Neuron (in vitro differentiated cells): Measurements from ENCODE around the gene PADI3.

Experiments
- H2AFZ ChIP-seq: one replicate; pipeline ENCODE4 v1.6.1; 2013; ENCODE audit warnings: low read depth, mild to moderate bottlenecking, inconsistent platforms, low read length, moderate library complexity
- H3K27me3 ChIP-seq: one replicate; pipeline ENCODE4 v1.6.1; 2013; ENCODE audit warnings: low read length; ENCODE audit not compliant: insufficient read depth
- H3K36me3 ChIP-seq: one replicate; pipeline ENCODE4 v1.6.1; 2013; ENCODE audit warnings: low read length; ENCODE audit not compliant: insufficient read depth
- H3K4me1 ChIP-seq: one replicate; pipeline ENCODE4 v1.6.1; 2013; ENCODE audit warnings: low read length; ENCODE audit not compliant: insufficient read depth
- H3K4me3 ChIP-seq: 2 replicates; pipeline ENCODE4 v1.5.1; 2013; ENCODE audit warnings: mild to moderate bottlenecking, low read length, moderate library complexity
- H3K9me3 ChIP-seq: one replicate; pipeline ENCODE4 v1.6.1; 2013; ENCODE audit warnings: low read length

The PADI3 gene

GRCh38 chr1:17273096-17273495 is 24.2 kb downstream of the PADI3 start:
- H3K27me3 ChIP-seq, result no peaks in the 10 kb centered on the region
- H3K4me3 ChIP-seq, result no peak overlapping the region
- no peak overlapping the region for H2AFZ ChIP-seq
- no peaks in the 10 kb centered on the region for H3K4me1 ChIP-seq
- H3K36me3 ChIP-seq, result no peaks in the 10 kb centered on the region
- no peaks in the 10 kb centered on the region for H3K9me3 ChIP-seq

GRCh38 chr1:17274186-17275170 is 25.6 kb downstream of the PADI3 start:
- H3K4me1 ChIP-seq, result no peaks in the 10 kb centered on the region
- H3K9me3 ChIP-seq, result no peaks in the 10 kb centered on the region
- H3K27me3 ChIP-seq, result no peaks in the 10 kb centered on the region
- H3K36me3 ChIP-seq, result no peaks in the 10 kb centered on the region
- no peak overlapping the region for H3K4me3 ChIP-seq
- H2AFZ ChIP-seq, result no peak overlapping the region

GRCh38 chr1:17276568-17276967 is 27.7 kb downstream of the PADI3 start:
- Histone ChIP-seq H3K36me3 (no peaks in the 10 kb centered on the region), H3K4me1 (no peaks in the 10 kb centered on the region), H2AFZ (no peak overlapping the region), H3K4me3 (no peak overlapping the region), H3K27me3 (no peaks in the 10 kb centered on the region), H3K9me3 (no peaks in the 10 kb centered on the region)

GRCh38 chr1:17277511-17278159 is 28.7 kb downstream of the PADI3 start:
- H3K27me3 ChIP-seq, result no peaks in the 10 kb centered on the region

GRCh38 chr1:17278996-17279830 is 30.3 kb downstream of the PADI3 start:
- Histone ChIP-seq H3K36me3 (no peaks in the 10 kb centered on the region), H3K4me3 (no peak overlapping the region), H3K27me3 (no peaks in the 10 kb centered on the region), H2AFZ (no peak overlapping the region), H3K4me1 (no peaks in the 10 kb centered on the region), H3K9me3 (no peaks in the 10 kb centered on the region)

More at GRCh38 chr1:17277511-17278159, 28.7 kb downstream of the PADI3 start:
- H3K36me3 ChIP-seq, result no peaks in the 10 kb centered on the region
- H3K4me3 ChIP-seq, result no peak overlapping the region
- no peaks in the 10 kb centered on the region for H3K9me3 ChIP-seq
- no peak overlapping the region for H2AFZ ChIP-seq
- H3K4me1 ChIP-seq, result no peaks in the 10 kb centered on the region

- H3K36me3 ChIP-seq, result no peaks in the 10 kb centered on the region
- H3K4me3 ChIP-seq, result no peak overlapping the region
- no peak overlapping the region for H2AFZ ChIP-seq
- H3K27me3 ChIP-seq, result peaks cover 5% of the 10 kb centered on the region
- H3K4me1 ChIP-seq, result no peaks in the 10 kb centered on the region
- no peaks in the 10 kb centered on the region for H3K9me3 ChIP-seq
These were observed 31.5 kb downstream of the PADI3 start for GRCh38 chr1:17280436-17280835.

GRCh38 chr1:17280894-17281293 is 32.0 kb downstream of the PADI3 start:
- Histone ChIP-seq H3K36me3 (no peaks in the 10 kb centered on the region), H2AFZ (no peak overlapping the region), H3K4me1 (no peaks in the 10 kb centered on the region), H3K9me3 (no peaks in the 10 kb centered on the region), H3K27me3 (peaks cover 5% of the 10 kb centered on the region), H3K4me3 (no peak overlapping the region)

- peaks cover 5% of the 10 kb centered on the region for H3K27me3 ChIP-seq
- H3K4me1 ChIP-seq, result no peaks in the 10 kb centered on the region
- no peaks in the 10 kb centered on the region for H3K9me3 ChIP-seq
- H3K4me3 ChIP-seq, result no peak overlapping the region
- no peaks in the 10 kb centered on the region for H3K36me3 ChIP-seq
- no peak overlapping the region for H2AFZ ChIP-seq
These were observed 32.9 kb downstream of the PADI3 start for GRCh38 chr1:17281775-17282181.

GRCh38 chr1:17282836-17283235 is 33.9 kb downstream of the PADI3 start:
- Histone ChIP-seq H3K4me1 (no peaks in the 10 kb centered on the region), H2AFZ (no peak overlapping the region), H3K4me3 (no peak overlapping the region), H3K36me3 (no peaks in the 10 kb centered on the region), H3K27me3 (peaks cover 5% of the 10 kb centered on the region), H3K9me3 (no peaks in the 10 kb centered on the region)

GRCh38 chr1:17286646-17287045 is 37.7 kb downstream of the PADI3 start:
- H3K4me1 ChIP-seq, result no peaks in the 10 kb centered on the region
- H3K27me3 ChIP-seq, result peaks cover 5% of the 10 kb centered on the region
- no peaks in the 10 kb centered on the region for H3K36me3 ChIP-seq
- no peaks in the 10 kb centered on the region for H3K9me3 ChIP-seq
- no peak overlapping the region for H2AFZ ChIP-seq
- H3K4me3 ChIP-seq, result no peak overlapping the region

GRCh38 chr1:17287130-17287776 is 38.4 kb downstream of the PADI3 start:
- no peaks in the 10 kb centered on the region for H3K9me3 ChIP-seq
- peaks cover 5% of the 10 kb centered on the region for H3K27me3 ChIP-seq
- no peak overlapping the region for H3K4me3 ChIP-seq

GRCh38 chr1:17289721-17290120 is 40.8 kb downstream of the PADI3 start:
- Histone ChIP-seq H2AFZ (no peak overlapping the region), H3K4me1 (no peaks in the 10 kb centered on the region), H3K36me3 (no peaks in the 10 kb centered on the region), H3K27me3 (peaks cover under 1% of the 10 kb centered on the region), H3K4me3 (no peak overlapping the region), H3K9me3 (no peaks in the 10 kb centered on the region)

More at GRCh38 chr1:17287130-17287776, 38.4 kb downstream of the PADI3 start:
- Histone ChIP-seq H2AFZ (no peak overlapping the region), H3K4me1 (no peaks in the 10 kb centered on the region), H3K36me3 (no peaks in the 10 kb centered on the region)
